ENCODE measurements around the gene SMIM15.
"Not testable (repeated sequence)": the region's sequence is repeated elsewhere in the genome, so short reads cannot be mapped to it uniquely, and the experiment has no call there.

The SMIM15 gene, protein sequence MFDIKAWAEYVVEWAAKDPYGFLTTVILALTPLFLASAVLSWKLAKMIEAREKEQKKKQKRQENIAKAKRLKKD

GRCh38 chr5:61162010-61162831 lies at the start of gene SMIM15:
Gene SMIM15, minus strand, starts transcription at chr5:61162468. Its CDS starts 2,297 bp downstream, at chr5:61160171.
- DNase-seq = peak; percentile 93 to 94

- DNase-seq = no peak
These were observed 45.6 kb upstream of the SMIM15 start for GRCh38 chr5:61207884-61208283.

DNA sequence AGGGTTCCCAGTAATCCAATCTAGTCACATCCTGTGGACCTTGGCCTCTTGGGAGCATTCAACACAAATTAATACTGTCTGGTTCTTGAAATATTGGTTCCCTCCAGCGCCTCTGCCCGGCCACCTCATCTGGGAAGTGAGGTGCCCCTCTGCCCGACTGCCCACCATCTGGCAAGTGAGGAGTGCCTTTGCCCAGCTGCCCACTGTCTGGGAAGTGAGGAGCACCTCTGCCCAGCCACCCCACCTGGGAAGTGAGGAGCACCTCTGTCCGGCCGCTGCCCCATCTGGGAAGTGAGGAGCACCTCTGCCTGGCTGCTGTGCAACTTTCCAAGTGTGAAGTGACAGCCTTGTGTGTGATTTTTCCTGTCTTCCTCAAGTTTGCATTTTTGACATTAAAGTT lies 42.7 kb upstream of the SMIM15 start:
- no peak for DNase-seq

DNA sequence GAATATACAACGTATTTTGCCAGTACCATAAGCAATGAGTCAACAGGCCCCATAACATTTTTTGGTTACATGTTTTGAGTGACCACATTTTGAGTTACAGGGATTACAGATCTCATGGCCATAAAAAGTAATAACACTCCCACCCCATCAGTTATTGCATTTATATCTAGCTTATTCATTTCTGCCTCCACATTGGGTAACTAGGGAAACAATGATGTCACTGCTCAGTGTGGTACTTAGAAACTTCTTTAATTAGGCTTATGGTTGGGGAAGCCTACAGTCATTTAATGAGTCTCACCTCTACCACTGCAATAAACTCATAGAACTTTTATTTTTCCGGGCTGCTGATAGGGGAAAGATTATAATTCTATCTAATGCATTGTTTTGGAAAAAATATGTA lies 39.9 kb upstream of the SMIM15 start:
- no peak for DNase-seq

DNA sequence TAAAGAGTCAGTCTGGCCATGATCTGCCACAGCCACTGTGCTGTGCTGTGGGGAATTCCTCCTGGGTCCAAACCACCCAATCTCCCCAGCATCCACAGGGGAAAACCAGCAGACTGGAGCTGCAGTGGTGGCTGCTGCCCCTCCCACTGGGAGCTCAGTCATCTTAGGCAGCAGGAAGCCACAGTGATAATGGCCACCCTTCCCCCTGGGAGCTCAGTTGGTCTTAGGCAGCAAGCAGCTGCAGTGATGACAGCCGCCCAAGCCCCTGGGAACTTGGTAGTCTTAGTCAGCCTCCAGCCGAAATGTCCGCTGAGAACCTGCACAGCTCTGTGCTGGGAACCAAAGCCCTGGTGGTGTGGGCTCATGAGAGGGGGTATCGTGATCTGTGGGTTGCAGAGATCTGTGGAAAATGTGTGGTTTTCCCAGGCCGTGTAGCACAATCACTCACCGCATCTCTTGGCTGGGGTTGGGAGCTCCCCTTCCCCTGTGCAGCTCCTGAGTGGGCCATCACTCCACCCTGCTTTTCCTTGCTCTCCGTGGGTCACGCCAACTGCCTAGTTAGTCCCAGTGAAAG lies 38.4 kb upstream of the SMIM15 start:
- DNase-seq = no peak

GRCh38 chr5:61198606-61199005 lies 36.3 kb upstream of the SMIM15 start:
- no peak for DNase-seq

DNA sequence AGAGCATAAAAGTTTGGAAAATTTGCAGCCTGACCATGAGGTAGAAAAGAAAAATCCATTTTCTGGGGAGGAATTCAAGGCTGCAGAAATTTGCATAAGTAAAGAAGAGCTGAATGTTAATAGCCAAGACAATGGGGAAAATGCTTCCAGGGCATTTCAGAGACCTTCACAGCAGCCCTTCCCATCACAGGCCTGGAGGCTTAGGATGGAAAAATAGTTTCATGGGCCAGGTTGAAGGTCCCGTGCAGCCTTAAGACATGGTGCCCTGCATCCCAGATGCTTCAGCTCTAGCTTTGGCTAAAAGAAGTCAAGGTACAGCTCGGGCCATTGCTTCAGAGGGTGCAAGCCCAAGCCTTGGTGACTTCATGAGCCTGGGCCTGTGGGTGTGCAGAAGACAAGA lies 25.6 kb upstream of the SMIM15 start:
- not testable (repeated sequence) for DNase-seq

GRCh38 chr5:61187352-61187751 lies 25.1 kb upstream of the SMIM15 start:
- not testable (repeated sequence) for DNase-seq

DNA sequence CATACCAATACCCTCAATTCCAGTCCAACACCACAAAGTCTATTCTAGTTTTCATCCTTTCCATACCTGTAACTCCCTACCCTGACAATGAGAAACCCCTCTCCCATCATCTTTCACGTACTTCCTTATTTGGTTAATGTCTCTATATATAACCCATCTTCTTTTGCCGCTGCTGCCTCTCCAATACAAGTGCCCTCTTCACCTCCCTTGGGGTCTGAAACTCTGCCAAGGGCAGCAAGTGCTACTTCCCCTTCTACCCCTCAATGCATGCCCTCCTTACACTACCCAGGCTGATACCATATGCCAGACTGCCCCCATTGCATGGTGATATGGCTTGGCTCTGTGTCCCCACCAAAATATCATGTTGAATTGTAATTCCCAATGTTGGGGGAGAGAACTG lies 24.4 kb upstream of the SMIM15 start:
- DNase-seq = no peak

DNA sequence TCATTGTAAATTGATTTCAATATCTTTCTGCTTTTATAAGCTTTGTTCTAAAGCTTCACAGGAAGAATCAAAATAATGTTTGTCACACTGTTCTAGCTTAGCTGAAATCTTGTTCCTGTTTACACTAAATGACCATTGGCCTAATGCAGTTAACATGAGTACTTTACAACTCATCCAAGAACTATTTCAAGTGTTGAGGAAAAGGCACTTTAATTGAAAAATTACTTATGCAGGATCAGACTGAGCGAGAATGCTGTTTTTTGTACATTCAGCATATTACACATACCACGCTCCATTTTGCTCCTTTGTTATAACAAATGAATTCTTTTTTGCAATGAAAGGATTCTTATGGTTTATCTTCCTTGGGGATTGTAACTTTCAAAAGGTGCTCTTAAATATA lies 22.4 kb upstream of the SMIM15 start:
- DNase-seq = no peak

DNA sequence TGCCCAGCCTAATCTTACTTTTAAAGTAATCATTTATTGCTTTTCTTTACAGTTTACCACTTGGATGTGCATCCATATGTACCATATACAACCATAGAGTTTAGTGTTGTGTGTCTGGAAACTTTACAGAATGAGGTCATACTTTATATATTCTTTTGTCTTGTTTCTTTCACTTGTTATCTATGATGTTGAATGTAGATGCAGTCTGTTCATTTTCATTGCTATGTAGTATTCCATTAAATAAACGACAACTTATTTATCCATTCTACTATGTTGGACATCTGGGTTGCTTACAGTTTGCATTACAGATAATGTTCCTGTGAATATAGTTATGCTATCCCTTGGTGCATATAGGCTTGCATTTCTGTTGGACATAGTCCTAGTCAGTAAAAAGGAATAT lies 21.3 kb upstream of the SMIM15 start:
- DNase-seq = no peak

- no peak for DNase-seq
These were observed 20.2 kb upstream of the SMIM15 start for GRCh38 chr5:61182449-61182848.

DNA sequence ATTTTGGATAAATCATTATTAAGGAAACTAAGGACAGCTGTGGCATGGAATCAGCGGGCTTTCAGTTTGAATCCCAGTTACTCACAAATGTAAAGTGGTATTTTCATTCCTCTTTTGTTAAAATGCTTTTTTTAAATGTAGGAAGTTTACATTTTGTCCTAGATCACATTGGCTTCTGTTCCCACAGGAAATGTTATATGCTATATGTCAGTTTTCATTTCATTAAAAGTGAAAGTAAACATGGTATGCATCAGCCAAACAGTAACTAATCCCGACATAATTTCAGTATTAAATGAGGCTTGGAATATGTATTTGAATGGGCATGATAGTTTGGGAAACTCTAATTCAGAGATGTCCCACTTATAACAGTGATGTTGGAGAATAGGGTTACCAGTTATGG lies 18.6 kb upstream of the SMIM15 start:
- DNase-seq = no peak

DNA sequence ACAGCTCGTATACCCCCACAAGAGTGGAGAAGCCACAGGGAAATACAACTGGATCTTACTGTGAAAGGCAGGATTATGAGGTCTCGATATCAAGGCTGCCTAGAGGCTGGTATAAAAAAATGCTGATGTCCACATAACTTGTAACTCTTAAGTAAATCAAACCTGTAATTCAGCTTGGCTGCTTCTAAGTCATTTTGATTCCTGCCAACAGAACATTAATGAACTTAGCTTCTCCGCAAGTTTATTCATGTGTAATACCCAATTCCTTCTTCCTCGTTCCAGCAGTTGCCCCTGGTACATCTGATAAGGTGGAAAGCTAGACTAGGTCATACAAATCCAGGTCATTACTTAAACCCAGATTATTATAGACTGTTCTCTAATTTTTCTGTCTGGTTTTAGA lies 16.4 kb upstream of the SMIM15 start:
- DNase-seq = no peak

DNA sequence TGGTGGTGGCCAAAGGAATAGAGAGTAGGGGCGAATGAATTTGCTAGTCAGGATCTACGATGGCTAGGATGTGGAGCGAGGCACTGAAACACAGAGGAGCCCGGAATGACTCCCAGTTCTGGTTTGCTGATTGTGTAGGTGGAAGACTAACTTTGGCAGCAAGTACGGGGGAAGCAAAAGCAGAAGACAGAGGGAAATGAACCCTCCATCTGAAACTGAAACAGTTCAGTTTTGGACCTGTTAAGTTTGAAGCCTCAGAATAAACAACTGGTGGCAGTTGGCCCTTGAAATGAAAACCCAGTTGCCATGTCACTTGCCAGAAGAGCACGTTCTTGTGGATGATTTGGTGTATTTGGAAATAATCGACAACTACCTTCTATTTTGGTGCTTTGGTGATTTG lies 15.4 kb upstream of the SMIM15 start:
- DNase-seq = no peak

GRCh38 chr5:61177070-61177469 lies 14.8 kb upstream of the SMIM15 start:
- no peak for DNase-seq

DNA sequence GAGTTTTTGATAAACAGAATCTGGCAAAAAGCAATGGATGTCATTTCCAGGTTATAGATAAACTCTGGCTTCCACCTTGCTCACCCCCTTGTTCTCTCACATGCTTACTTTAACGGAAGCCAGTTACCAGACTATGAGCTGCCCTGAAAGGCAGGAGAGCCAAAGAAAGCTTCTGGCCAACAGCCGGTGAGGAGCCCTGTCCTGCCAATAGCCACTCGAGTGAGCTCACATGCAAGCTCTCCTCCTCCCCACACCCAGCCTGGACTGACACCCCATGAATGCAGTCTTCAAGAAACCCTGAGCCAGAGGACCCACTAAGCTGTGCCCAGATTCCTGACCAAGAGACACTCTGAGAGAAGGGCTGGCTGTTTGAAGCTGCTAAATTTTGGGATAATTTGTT lies 14.4 kb upstream of the SMIM15 start:
- DNase-seq = no peak

DNA sequence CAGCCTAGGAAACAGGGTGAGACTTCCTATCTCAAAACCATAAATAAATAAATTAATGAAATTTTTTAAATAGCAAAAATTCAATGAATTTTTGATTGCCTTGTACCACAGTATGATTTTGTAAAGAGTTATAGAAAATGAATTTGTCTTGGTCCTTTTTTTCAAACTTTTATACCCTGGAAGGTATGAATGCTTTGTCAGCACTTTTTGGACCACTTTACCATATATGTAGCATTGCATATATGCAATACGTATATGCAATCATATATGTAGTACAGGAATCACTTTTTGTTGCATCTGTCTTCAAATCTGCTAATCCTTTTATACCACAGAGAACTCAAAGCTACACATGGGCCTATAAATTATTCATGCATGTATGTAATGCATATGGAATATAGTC lies 9.2 kb upstream of the SMIM15 start:
- no peak for DNase-seq

- no peak for DNase-seq
These were observed 6.7 kb upstream of the SMIM15 start for GRCh38 chr5:61168951-61169350.

GRCh38 chr5:61167382-61167781 lies 5.1 kb upstream of the SMIM15 start:
- peak in 1 of 2 experiments; percentile 12 for DNase-seq

GRCh38 chr5:61163905-61164304 lies 1.6 kb upstream of the SMIM15 start:
- DNase-seq = no peak

GRCh38 chr5:61162832-61163567 lies 732 bp upstream of the SMIM15 start:
- peak; percentile 37 to 48 for DNase-seq

- no peak for DNase-seq
These were observed 1.8 kb downstream of the SMIM15 start for GRCh38 chr5:61160497-61160896.

DNA sequence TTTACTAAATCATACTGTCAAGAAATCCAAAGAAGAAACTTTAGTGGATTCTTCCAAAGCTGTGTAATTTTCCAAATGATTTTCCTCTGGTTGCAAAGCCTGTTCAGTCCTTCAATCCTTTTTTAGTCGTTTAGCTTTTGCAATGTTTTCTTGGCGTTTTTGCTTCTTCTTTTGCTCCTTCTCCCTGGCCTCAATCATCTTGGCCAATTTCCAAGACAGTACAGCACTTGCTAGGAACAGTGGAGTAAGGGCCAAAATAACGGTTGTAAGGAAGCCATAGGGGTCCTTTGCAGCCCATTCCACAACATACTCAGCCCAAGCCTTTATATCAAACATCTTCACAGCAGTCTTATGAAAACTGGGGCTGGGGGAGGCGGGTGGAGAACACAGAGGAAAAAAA lies 2.4 kb downstream of the SMIM15 start:
- no peak for DNase-seq
